GM12878 (cell line): Measurements from ENCODE around the gene WDFY4. TPM values are rescaled to one million over a fixed set of nuclear protein-coding genes. Genes with fewer than 3 reads are reported as not detected.

ENCODE experiments used
- ATAC-seq: fragments of 200-7000 bp; cut with Tn5 transposase; 3 replicates; pipeline ENCODE4 v1.9.1; 2020; ENCODE audit warnings: mild to moderate bottlenecking, moderate library complexity
- BruUV-seq: library from RNA; stranded (reverse); fragments of 400-500 nt; replicated peaks from 2 replicates; lab custom pipeline; 2021; lab: Mats Ljungman, UMichigan
- CTCF ChIA-PET: fragments of 300-600 bp; sonication (Branson Sonifier 250); formaldehyde crosslinking; extraction: SDS; loops from one replicate; lab custom pipeline; 2021; ENCODE audit warnings: inconsistent platforms; lab: Yijun Ruan, JAX
- POLR2A ChIA-PET: fragments of 350-600 bp; formaldehyde crosslinking; extraction: SDS; loops from one replicate; lab custom pipeline; 2021; ENCODE audit warnings: inconsistent platforms; lab: Charles Lee
- RAD21 ChIA-PET: fragments of 300-600 bp; sonication (Branson Sonifier 250); formaldehyde crosslinking; loops from one replicate; lab custom pipeline; 2023; ENCODE audit warnings: antibody characterized with exemption; ENCODE audit not compliant: unreplicated experiment; lab: Charles Lee
- SMC1A ChIA-PET: fragments of 300-600 bp; sonication (Branson Sonifier 250); formaldehyde crosslinking; loops from one replicate; lab custom pipeline; 2023; ENCODE audit not compliant: unreplicated experiment, uncharacterized antibody; lab: Charles Lee
- DNase-seq: peaks from one replicate; pipeline ENCODE4 v3.0.0-alpha.2; 2011; ENCODE audit warnings: low read depth, low spot score
- FAIRE-seq: peaks from 3 replicates; lab custom pipeline; 2011; peaks lifted over from hg19 to GRCh38; lab: Jason Lieb, UNC
- H2AFZ ChIP-seq: 2 replicates; pipeline ENCODE4 v1.6.0; 2011; ENCODE audit warnings: low read depth, low read length, control low read depth; ENCODE audit not compliant: control insufficient read depth
- H3K27ac ChIP-seq: 2 replicates; pipeline ENCODE4 v1.5.1; 2011; ENCODE audit warnings: control low read depth; ENCODE audit not compliant: control insufficient read depth, insufficient read depth
- H3K27me3 ChIP-seq, 2 experiments: replicated peaks in 1 of 2; 2 replicates each; pipeline versions ENCODE4 v1.6.0 to v1.6.1; 2011; ENCODE audit warnings: low read length in 1 of 2; ENCODE audit not compliant: control insufficient read depth in 2 of 2, insufficient read depth in 2 of 2
- H3K36me3 ChIP-seq, 2 experiments: 2 replicates each; pipeline ENCODE4 v1.5.1; 2011; ENCODE audit warnings: low read length in 1 of 2; ENCODE audit not compliant: control insufficient read depth in 2 of 2, insufficient read depth in 2 of 2
- H3K4me1 ChIP-seq: 2 replicates; pipeline ENCODE4 v1.6.1; 2011; ENCODE audit warnings: mild to moderate bottlenecking, low read length, moderate library complexity, mixed read lengths; ENCODE audit not compliant: control insufficient read depth, insufficient read depth
- H3K4me2 ChIP-seq: 2 replicates; pipeline ENCODE4 v1.6.0; 2011; ENCODE audit warnings: control low read depth; ENCODE audit not compliant: control insufficient read depth, insufficient read depth
- H3K4me3 ChIP-seq: fragments of 200-600 bp; sonication (generic); 2 replicates; pipeline ENCODE4 v1.5.1; 2016
- H3K79me2 ChIP-seq: 2 replicates; pipeline ENCODE4 v1.6.0; 2011; ENCODE audit warnings: low read length; ENCODE audit not compliant: control insufficient read depth, insufficient read depth
- H3K9ac ChIP-seq: 2 replicates; pipeline ENCODE4 v1.8.0; 2011; ENCODE audit warnings: low read length, control low read depth, mixed read lengths; ENCODE audit not compliant: control insufficient read depth, insufficient read depth
- H3K9me3 ChIP-seq: replicated peaks from 3 replicates; pipeline ENCODE4 v1.5.1; 2011; ENCODE audit warnings: mild to moderate bottlenecking, low read length; ENCODE audit not compliant: control insufficient read depth, insufficient read depth
- H4K20me1 ChIP-seq: 2 replicates; pipeline ENCODE4 v1.6.0; 2011; ENCODE audit not compliant: control insufficient read depth, insufficient read depth
- BMI1 ChIP-seq: fragments of 450-650 bp; IDR thresholded peaks from 2 replicates; pipeline ENCODE4 v1.6.1; 2016; ENCODE audit warnings: mild to moderate bottlenecking, moderate library complexity, borderline replicate concordance
- CREM ChIP-seq: IDR thresholded peaks from 2 replicates; pipeline ENCODE4 v1.6.1; 2014; ENCODE audit warnings: antibody characterized with exemption, low read depth
- CTCF ChIP-seq, 3 experiments: IDR thresholded peaks in 2 of 3; conservative IDR thresholded peaks in 1 of 3; 2 replicates each; pipeline ENCODE4 v1.5.1; 2011; ENCODE audit warnings: low read depth in 3 of 3, low read length in 3 of 3, mild to moderate bottlenecking in 3 of 3, control low read depth in 2 of 3, moderate library complexity in 2 of 3, inconsistent platforms in 1 of 3, mixed read lengths in 1 of 3; ENCODE audit not compliant: control insufficient read depth in 2 of 3, insufficient read depth in 1 of 3; ENCODE audit errors: extremely low read depth in 1 of 3
- ETV6 ChIP-seq, 2 experiments: fragments of 450-650 bp in 1 of 2; IDR thresholded peaks in 1 of 2; conservative IDR thresholded peaks in 1 of 2; 2 replicates each; pipeline ENCODE4 v1.6.1; 2014; ENCODE audit warnings: antibody characterized with exemption in 1 of 2, borderline replicate concordance in 1 of 2, low read depth in 1 of 2, mild to moderate bottlenecking in 1 of 2, moderate library complexity in 1 of 2
- EZH2 ChIP-seq: IDR thresholded peaks from 2 replicates; pipeline ENCODE4 v1.6.1; 2012; ENCODE audit warnings: low read depth, mild to moderate bottlenecking, control low read depth, inconsistent platforms, low read length, borderline replicate concordance; ENCODE audit not compliant: control insufficient read depth
- KAT2A ChIP-seq: conservative IDR thresholded peaks from 2 replicates; pipeline ENCODE4 v1.6.1; 2011; ENCODE audit warnings: low read depth, low read length; ENCODE audit not compliant: control insufficient read depth
- POLR2A ChIP-seq: IDR thresholded peaks from 2 replicates; pipeline ENCODE4 v1.6.1; 2011; ENCODE audit warnings: low read depth, mild to moderate bottlenecking, low read length
- RELB ChIP-seq: fragments of 450-650 bp; IDR thresholded peaks from 2 replicates; pipeline ENCODE4 v1.6.1; 2017; ENCODE audit warnings: low read depth, mild to moderate bottlenecking, moderate library complexity
- SMARCA5 ChIP-seq: fragments of 450-650 bp; IDR thresholded peaks from 2 replicates; pipeline ENCODE4 v1.6.1; 2017; ENCODE audit warnings: mild to moderate bottlenecking
- STAT1 ChIP-seq: fragments of 450-650 bp; conservative IDR thresholded peaks from 2 replicates; pipeline ENCODE4 v1.6.1; 2014; ENCODE audit warnings: antibody characterized with exemption, mild to moderate bottlenecking
- WGBS: methylation state at CpG from one replicate; pipeline ENCODE4 v1.1.6; 2016; ENCODE audit warnings: low lambda C conversion rate; ENCODE audit not compliant: insufficient replicate concordance, insufficient coverage; ENCODE audit errors: missing lambda C conversion rate; 5-methylcytosine and 5-hydroxymethylcytosine counted together
- in situ Hi-C: fragments of 300-500 bp; cut with MboI; formaldehyde crosslinking; loops from 9 replicates; pipeline ENCODE4 v1.14.3; 2018; ENCODE audit warnings: mixed read lengths
- intact Hi-C: fragments of 100-400 bp; cut with micrococcal nuclease; formaldehyde crosslinking; loops from one replicate; pipeline ENCODE4 v1.14.2; 2022; ENCODE audit not compliant: unreplicated experiment
- polyA plus RNA-seq, 11 experiments: library from polyadenylated mRNA; depleted of rRNA in 4 of 11; unstranded in 6 of 11; stranded (reverse) in 5 of 11; fragments of >200 nt; fragmentation: Nextera tagmentation in 4 of 11; fragmentation: Illumina TruSeq in 1 of 11; extraction: Ambion mirVana in 4 of 11; extraction: Trizol in 1 of 11; gene quantifications; 1 replicate in 1 of 11; 2 replicates in 10 of 11; pipeline versions ENCODE4 v1.2.1 to v1.2.3, GENCODE V29; 2011 to 2016; ENCODE audit warnings: inconsistent platforms in 2 of 11, missing spikeins in 2 of 11, low read depth in 1 of 11
- total RNA-seq, 4 experiments: library from RNA; depleted of rRNA in 3 of 4; stranded (reverse); fragments of >200 nt in 3 of 4; fragmentation: Illumina TruSeq in 1 of 4; extraction: Trizol in 1 of 4; gene quantifications; 2 replicates each; pipeline versions ENCODE4 v1.2.1 to v1.2.3, GENCODE V29; 2013 to 2021

The WDFY4 gene
- total and polyA plus RNA-seq, 10 of the 15 experiments (the other 5 are each of a cell fraction or from before 2014, with no cell fraction given), result 13.5 to 132 (median 47.3) TPM

DNA sequence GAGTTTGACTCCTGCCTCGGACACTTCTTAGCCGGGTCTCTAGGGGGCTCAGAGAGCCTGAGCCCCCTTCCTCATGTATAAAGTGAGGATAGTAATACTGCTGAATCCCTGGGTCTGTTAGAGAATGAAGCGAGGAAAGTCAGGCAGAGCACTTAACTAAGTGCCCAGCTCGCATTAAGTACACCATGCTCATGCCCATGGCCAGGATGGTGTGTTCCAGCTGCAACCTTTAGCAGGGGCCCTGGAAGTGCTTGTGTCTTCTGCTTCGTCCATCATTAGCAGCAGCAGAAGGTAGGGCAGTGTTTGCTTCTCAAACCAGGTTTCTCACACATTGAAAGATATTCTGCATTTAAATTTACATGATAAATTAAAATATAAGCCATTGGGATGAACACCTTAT is 27.3 kb upstream of the WDFY4 start:
- BruUV-seq, result no TSS peak
- in situ Hi-C loops (loop anchor here (5.0 kb wide), 3 partner anchors 105 to 295 kb away; no protein-coding TSS in a partner anchor), intact Hi-C loops (loop anchor here (5.0 kb wide), 1 partner anchor 855 kb away; no protein-coding TSS in a partner anchor)
- H3K36me3 ChIP-seq, result no peaks in the 10 kb centered on the region
- H3K4me2 ChIP-seq, result no peak overlapping the region
- no peaks in the 10 kb centered on the region for H3K27me3 ChIP-seq
- peaks cover 10% of the 10 kb centered on the region for H3K4me1 ChIP-seq
- no peak overlapping the region for H3K9ac ChIP-seq
- no peak overlapping the region for H3K27ac ChIP-seq
- H3K79me2 ChIP-seq, result peaks cover 2% of the 10 kb centered on the region
- ChIA-PET SMC1A (interaction anchor here (0.9 to 15.1 kb wide), 30 partner anchors 12 to 861 kb away, joined by 3 to 298 read pairs (median 8); partner anchors contain the start of gene ARHGAP22), POLR2A (no interaction called here), CTCF (interaction anchor here (0.5 to 13.6 kb wide), 78 partner anchors 8 to 882 kb away, joined by 3 to 664 read pairs (median 6); partner anchors contain the start of genes ARHGAP22, ERCC6, LRRC18 and WDFY4)
- no peaks in the 10 kb centered on the region for H4K20me1 ChIP-seq
- no peak overlapping the region for H3K4me3 ChIP-seq
- ATAC-seq (no peak), FAIRE-seq (no peak)
- whole genome bisulfite sequencing, result 29% methylated on average over 4 of the region's 5 CpGs
- TF ChIP-seq RELB (no peak), ETV6 (conservative IDR thresholded peaks at IDR 0.05 in 1 of 2, IDR thresholded peaks at IDR 0.05 in 1 of 2; ENCODE audit: borderline replicate concordance in 1 of 2, low read depth in 1 of 2) (no peak), CREM (no peak), BMI1 (no peak), KAT2A (no peak), POLR2A (no peak), CTCF (IDR thresholded peaks at IDR 0.05 in 2 of 3, conservative IDR thresholded peaks at IDR 0.05 in 1 of 3; ENCODE audit: control insufficient read depth in 2 of 3, extremely low read depth in 1 of 3, insufficient read depth in 1 of 3, low read depth in 3 of 3, low read length in 3 of 3) (no peak), EZH2 (no peak), SMARCA5 (no peak), STAT1 (no peak)
- TF ChIP-seq, all 136 proteins: peak for 0
- H3K9me3 ChIP-seq, result no peaks in the 10 kb centered on the region
- RAD21 ChIA-PET, result interaction anchor here (0.6 to 15.3 kb wide), 38 partner anchors 11 to 881 kb away, joined by 3 to 383 read pairs (median 7); partner anchors contain the start of genes ARHGAP22, ERCC6 and WDFY4
- DNase-seq, result no peak
- no peak overlapping the region for H2AFZ ChIP-seq
